GM12873 (cell line): ENCODE data around the gene MFSD12.

Experiments used
- CTCF ChIP-seq: IDR thresholded peaks from 2 replicates; pipeline ENCODE4 v1.5.1; 2012; ENCODE audit warnings: low read depth, mild to moderate bottlenecking, moderate library complexity, low read length, control low read depth; ENCODE audit not compliant: insufficient read depth; ENCODE audit errors: missing control alignments

The MFSD12 gene

DNA sequence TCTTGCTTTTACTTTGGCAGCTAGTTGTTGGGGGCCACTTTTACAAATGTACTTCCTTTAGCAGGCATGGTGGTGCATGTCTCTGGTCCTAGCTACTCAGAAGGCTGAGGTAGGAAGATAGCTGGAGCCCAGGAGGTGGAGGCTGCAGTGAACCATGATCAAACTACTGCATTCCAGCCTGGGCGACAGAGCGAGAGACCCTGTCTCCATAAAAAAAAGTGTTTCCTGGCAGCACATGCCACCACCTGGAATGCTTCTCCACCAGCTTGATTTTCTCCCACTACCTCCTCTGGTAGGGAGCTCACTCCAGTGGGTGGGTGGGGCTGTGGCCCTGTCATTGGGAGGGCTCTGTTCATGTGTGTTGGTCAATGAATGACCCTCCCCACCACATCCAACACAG lies 38.7 kb downstream of the MFSD12 start:
- no peak for TF ChIP-seq CTCF

DNA sequence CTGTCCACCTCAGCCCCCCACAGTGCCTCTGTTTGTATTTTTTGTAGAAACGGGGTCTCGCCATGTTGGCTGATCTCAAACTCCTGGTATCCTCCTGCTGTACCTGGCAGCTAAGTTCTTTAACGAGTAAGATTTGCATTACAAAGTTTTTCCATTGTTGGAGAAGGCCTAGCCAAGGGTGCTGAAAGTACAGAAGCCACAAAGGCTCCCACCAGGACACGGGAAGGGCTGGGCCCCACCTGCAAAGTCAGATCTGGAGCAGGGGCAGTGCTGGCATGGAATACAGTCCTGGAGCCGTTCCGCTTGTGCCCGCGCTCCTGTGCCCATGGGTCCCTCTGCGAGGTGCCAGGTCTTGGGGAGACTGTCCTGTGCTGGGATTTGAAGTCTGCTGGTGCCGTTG lies 39.1 kb downstream of the MFSD12 start:
- no peak for TF ChIP-seq CTCF

- no peak for TF ChIP-seq CTCF
Observed at GRCh38 chr19:3517638-3518037, 39.7 kb downstream of the MFSD12 start.

GRCh38 chr19:3516675-3517207 lies 40.6 kb downstream of the MFSD12 start:
- no peak for TF ChIP-seq CTCF

- no peak for TF ChIP-seq CTCF
Observed at GRCh38 chr19:3515891-3516422, 41.4 kb downstream of the MFSD12 start.

DNA sequence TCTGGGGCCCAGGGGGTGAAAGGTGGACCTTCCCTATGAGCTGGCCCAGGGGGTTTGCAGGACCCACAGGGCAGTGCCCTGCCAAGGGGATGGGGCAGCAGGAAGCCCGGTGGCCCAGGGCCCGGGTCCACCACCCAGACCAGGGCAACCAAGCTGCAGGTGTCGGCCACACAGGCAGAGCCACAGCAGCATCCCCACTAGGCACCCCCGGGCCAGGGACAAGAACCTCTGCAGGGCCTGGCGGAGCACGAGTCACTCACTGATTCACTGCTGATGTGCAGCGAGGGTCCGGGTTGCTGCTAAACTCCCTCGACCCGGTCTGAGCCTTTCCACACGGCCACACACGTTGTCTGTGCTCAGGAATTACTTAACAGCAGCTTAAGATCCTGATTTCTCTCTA lies 42.5 kb downstream of the MFSD12 start:
- no peak for TF ChIP-seq CTCF

DNA sequence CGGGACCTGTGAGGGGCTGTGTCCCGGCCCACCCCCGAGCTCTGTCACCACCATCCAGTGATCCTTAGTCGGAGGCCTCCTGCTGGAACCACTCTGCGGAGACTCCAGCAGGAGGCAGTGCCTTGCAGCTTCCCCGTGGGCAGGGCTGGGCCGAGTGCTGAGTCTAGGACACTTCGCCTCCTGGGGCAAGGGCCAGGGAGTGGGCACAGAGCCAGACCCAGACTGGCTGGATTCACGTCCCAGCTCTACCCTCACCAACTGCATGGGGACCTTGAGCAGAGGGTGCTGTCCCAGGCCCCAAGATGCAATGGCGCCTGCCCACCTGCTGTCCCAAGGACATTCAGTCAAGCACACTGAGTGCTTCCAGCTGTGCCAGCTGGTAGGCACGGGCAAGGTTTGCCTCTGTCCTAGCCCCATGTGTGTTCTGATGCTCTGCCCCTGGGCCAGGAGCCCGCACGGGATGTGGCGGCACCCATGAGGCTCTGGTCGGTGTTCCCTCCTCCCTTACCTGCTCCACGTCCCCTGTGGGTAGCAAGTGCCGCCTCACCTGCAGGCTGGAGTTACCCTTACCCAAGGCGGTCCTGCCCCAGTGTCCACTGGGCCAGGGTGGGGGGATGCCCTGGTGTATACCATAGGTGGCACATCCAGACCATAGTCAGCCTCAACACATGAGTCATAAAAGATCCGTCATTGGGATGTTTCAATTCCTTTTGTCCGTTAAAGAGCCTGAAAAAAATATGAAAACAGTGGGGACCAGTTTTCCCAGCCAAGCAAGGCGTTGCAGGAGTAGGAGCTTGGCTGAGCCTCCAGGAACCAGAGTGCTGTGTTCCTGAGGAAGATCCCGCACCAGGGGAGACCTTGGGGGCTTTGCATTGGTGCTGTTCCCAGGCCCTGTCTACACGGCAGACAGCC lies 43.9 kb downstream of the MFSD12 start:
- no peak for TF ChIP-seq CTCF
